ENCODE results near the gene HSBP1. TPM values are rescaled to one million over a fixed set of nuclear protein-coding genes. Genes with fewer than 3 reads are reported as not detected.

Gene HSBP1
- total and polyA plus RNA-seq, 2 of the 13 experiments (the other 11 are each of a cell fraction or from before 2014, with no cell fraction given) = 249 to 292 TPM

DNA sequence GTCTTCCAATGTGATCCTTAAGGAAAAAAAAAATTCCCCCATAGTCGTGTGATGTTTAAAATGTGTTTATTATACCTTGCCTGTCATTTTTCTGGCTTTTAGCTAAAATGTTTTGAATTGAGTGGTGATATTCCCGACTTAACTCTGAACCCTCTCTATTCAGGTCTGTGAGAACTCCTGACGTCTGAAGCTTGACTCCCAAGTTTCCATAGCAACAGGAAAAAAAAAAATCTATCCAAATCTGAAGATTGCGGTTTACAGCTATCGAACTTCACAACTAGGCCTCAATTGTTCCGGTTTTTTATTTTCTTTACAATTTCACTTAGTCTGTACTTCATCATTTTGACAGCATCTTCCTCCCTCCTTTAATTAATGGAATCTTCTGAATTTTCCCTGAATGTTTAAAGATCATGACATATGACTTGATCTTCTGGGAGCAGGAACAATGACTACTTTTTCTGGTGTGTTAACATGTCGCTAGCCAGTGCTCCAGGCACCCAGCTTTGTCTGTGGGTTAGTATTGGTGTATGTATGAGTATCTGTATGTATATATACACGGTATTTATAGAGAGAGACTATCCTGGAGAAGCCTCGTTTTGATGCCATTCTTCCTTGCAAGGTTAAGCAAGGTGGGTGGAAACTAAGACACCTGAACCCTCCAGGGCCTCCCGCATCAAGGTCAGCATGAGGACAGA lies 12.8 kb upstream of the HSBP1 start:
- in situ Hi-C loops (cut with HindIII; ENCODE audit: extremely low pct_ligation_motif_present, low pct_unique_long_range_greater_than_20kb) (no loop called here), intact Hi-C loops (cut with micrococcal nuclease; ENCODE audit: unreplicated experiment) (no loop called here)
- H3K79me2 ChIP-seq (ENCODE audit: insufficient read depth, low read length) = no peaks in the 10 kb centered on the region
- no peak overlapping the region for H3K27ac ChIP-seq (ENCODE audit: extremely low read length, insufficient read depth, low read length)
- TF ChIP-seq SCMH1 (CRISPR knock-in tag; IDR thresholded peaks at IDR 0.05; ENCODE audit: borderline replicate concordance) = no peak
- TF ChIP-seq, protein P1, sequence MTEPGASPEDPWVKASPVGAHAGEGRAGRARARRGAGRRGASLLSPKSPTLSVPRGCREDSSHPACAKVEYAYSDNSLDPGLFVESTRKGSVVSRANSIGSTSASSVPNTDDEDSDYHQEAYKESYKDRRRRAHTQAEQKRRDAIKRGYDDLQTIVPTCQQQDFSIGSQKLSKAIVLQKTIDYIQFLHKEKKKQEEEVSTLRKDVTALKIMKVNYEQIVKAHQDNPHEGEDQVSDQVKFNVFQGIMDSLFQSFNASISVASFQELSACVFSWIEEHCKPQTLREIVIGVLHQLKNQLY (CRISPR knock-in tag; IDR thresholded peaks at IDR 0.05) = no peak
- no peak for TF ChIP-seq ZNF543 (CRISPR knock-in tag; IDR thresholded peaks at IDR 0.05)
- no TSS peak for BruUV-seq (replicated peaks)
- no peak overlapping the region for H3K9ac ChIP-seq (ENCODE audit: insufficient read depth, low read depth, low read length)
- POLR2A ChIA-PET = no interaction called here
- DNase-seq (ENCODE audit: low spot score) (no peak), ATAC-seq (no peak), FAIRE-seq (no peak)
- H2AFZ ChIP-seq (ENCODE audit: low read length) = no peak overlapping the region
- H3K4me3 ChIP-seq (replicated peaks in 1 of 3; ENCODE audit: insufficient read depth in 1 of 3, low read depth in 2 of 3, low read length in 3 of 3) = no peak overlapping the region
- WGBS (ENCODE audit: low lambda C conversion rate) = 19% methylated on average over 10 of the region's 10 CpGs
- no peaks in the 10 kb centered on the region for H3K36me3 ChIP-seq (replicated peaks in 1 of 2; ENCODE audit: control insufficient read depth in 1 of 2, insufficient read depth in 2 of 2, low read length in 2 of 2)
- no peaks in the 10 kb centered on the region for H3K4me1 ChIP-seq (ENCODE audit: insufficient read depth, low read length)
- CTCF ChIA-PET (ENCODE audit: low intra/inter-chr PET ratio, low total read pairs) = no interaction called here
- no peak overlapping the region for H3K4me2 ChIP-seq (ENCODE audit: low read depth, low read length)
- H4K20me1 ChIP-seq (ENCODE audit: insufficient read depth, low read length) = no peaks in the 10 kb centered on the region
- peaks cover 2 to 54% of the 10 kb centered on the region in 2 experiments; a peak in 4 of 5 replicates for H3K27me3 ChIP-seq (ENCODE audit: control insufficient read depth in 1 of 2, insufficient read depth in 2 of 2, low read length in 2 of 2)
- no peaks in the 10 kb centered on the region for H3K9me3 ChIP-seq (ENCODE audit: low read length)

DNA sequence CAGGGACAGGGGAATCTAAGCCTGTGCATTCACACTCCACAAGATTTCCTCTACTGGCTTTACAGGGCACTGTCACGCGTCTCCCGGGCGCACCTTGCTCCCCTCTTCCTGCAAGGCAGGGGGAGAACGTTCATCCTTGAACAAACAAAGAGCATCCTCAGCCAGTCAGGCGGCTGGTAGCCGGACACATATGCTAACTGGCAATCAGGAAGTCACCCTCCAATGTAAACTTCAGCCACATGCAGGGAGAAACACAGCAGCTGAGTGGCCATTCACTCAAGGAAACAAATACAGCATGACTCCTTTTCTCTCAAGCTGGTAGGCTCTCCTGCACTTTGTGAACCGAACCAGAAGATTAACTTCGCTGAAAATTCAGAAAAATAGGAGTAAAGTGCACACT lies 10.8 kb upstream of the HSBP1 start:
- no TSS peak for BruUV-seq (replicated peaks)
- Histone ChIP-seq H3K79me2 (ENCODE audit: insufficient read depth, low read length) (no peaks in the 10 kb centered on the region), H3K9me3 (ENCODE audit: low read length) (no peaks in the 10 kb centered on the region), H3K9ac (ENCODE audit: insufficient read depth, low read depth, low read length) (no peak overlapping the region), H3K36me3 (replicated peaks in 1 of 2; ENCODE audit: control insufficient read depth in 1 of 2, insufficient read depth in 2 of 2, low read length in 2 of 2) (no peaks in the 10 kb centered on the region), H2AFZ (ENCODE audit: low read length) (no peak overlapping the region), H3K4me3 (replicated peaks in 1 of 3; ENCODE audit: insufficient read depth in 1 of 3, low read depth in 2 of 3, low read length in 3 of 3) (no peak overlapping the region), H3K4me1 (ENCODE audit: insufficient read depth, low read length) (no peaks in the 10 kb centered on the region), H4K20me1 (ENCODE audit: insufficient read depth, low read length) (no peaks in the 10 kb centered on the region), H3K4me2 (ENCODE audit: low read depth, low read length) (no peak overlapping the region), H3K27ac (ENCODE audit: extremely low read length, insufficient read depth, low read length) (no peak overlapping the region), H3K27me3 (ENCODE audit: control insufficient read depth in 1 of 2, insufficient read depth in 2 of 2, low read length in 2 of 2) (peaks cover 2 to 48% of the 10 kb centered on the region in 2 experiments; a peak in 4 of 5 replicates)
- ATAC-seq (no peak; the same call in 2 of the 3 replicates), FAIRE-seq (no peak), DNase-seq (ENCODE audit: low spot score) (no peak)
- 1% methylated on average over 9 of the region's 9 CpGs for WGBS (ENCODE audit: low lambda C conversion rate)
- intact Hi-C loops (cut with micrococcal nuclease; ENCODE audit: unreplicated experiment) = no loop called here
- in situ Hi-C loops (cut with HindIII; ENCODE audit: extremely low pct_ligation_motif_present, low pct_unique_long_range_greater_than_20kb) = no loop called here
- ChIA-PET CTCF (ENCODE audit: low intra/inter-chr PET ratio, low total read pairs) (no interaction called here), POLR2A (no interaction called here)
- TF ChIP-seq ZNF326 (CRISPR knock-in tag; IDR thresholded peaks at IDR 0.05; ENCODE audit: borderline replicate concordance) (no peak), SAFB2 (CRISPR knock-in tag; IDR thresholded peaks at IDR 0.05; ENCODE audit: borderline replicate concordance, low read depth) (no peak), GATA4 (IDR thresholded peaks at IDR 0.05; ENCODE audit: borderline replicate concordance, low read depth) (0 out of 2 replicates have a peak, but pooled peaks have one; percentile 21), ZNF17 (CRISPR knock-in tag; IDR thresholded peaks at IDR 0.05) (no peak), ZNF616 (CRISPR knock-in tag; IDR thresholded peaks at IDR 0.05; ENCODE audit: low read depth) (no peak), FOXA1 (IDR thresholded peaks at IDR 0.05) (no peak), FOXA1 (CRISPR knock-in tag; IDR thresholded peaks at IDR 0.05) (peak; percentile 12; the same call in 1 of the 2 replicates), NCOA1 (CRISPR knock-in tag; IDR thresholded peaks at IDR 0.05) (no peak), HOXA9 (CRISPR knock-in tag; IDR thresholded peaks at IDR 0.05; ENCODE audit: borderline replicate concordance) (no peak), EZH2 (conservative IDR thresholded peaks at IDR 0.05; ENCODE audit: low read depth, low read length) (0 out of 2 replicates have a peak, but pooled peaks have one; percentile 66), RARG (CRISPR knock-in tag; IDR thresholded peaks at IDR 0.05; ENCODE audit: low read depth) (no peak), ZNF891 (CRISPR knock-in tag; IDR thresholded peaks at IDR 0.05) (no peak), GATAD1 (CRISPR knock-in tag; IDR thresholded peaks at IDR 0.05) (no peak), HDAC2 (CRISPR knock-in tag; IDR thresholded peaks at IDR 0.05) (no peak), GABPA (IDR thresholded peaks at IDR 0.05; ENCODE audit: low read depth, low read length) (no peak), GABPA (CRISPR knock-in tag; IDR thresholded peaks at IDR 0.05; ENCODE audit: low read depth) (peak; percentile 25; the same call in 1 of the 2 replicates)
- TF ChIP-seq, protein P2, sequence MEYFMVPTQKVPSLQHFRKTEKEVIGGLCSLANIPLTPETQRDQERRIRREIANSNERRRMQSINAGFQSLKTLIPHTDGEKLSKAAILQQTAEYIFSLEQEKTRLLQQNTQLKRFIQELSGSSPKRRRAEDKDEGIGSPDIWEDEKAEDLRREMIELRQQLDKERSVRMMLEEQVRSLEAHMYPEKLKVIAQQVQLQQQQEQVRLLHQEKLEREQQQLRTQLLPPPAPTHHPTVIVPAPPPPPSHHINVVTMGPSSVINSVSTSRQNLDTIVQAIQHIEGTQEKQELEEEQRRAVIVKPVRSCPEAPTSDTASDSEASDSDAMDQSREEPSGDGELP (IDR thresholded peaks at IDR 0.05; ENCODE audit: borderline replicate concordance, low read depth) = peak; percentile 15; the same call in 1 of the 2 replicates
